AG10803 (cell line): ENCODE results near the gene CHCT1.
"Not testable (repeated sequence)": the region's sequence is repeated elsewhere in the genome, so short reads cannot be mapped to it uniquely, and the experiment has no call there.

Experiments used
- DNase-seq: peaks from one replicate; pipeline ENCODE4 v3.0.0; 2010; ENCODE audit warnings: low read depth
- H3K4me3 ChIP-seq: 2 replicates; pipeline ENCODE4 v1.5.1; 2011; ENCODE audit warnings: mild to moderate bottlenecking, low read length, control low read depth
- TF ChIP-seq, protein P1 (sequence below): conservative IDR thresholded peaks from 2 replicates; pipeline ENCODE4 v1.5.1; 2011; ENCODE audit warnings: mild to moderate bottlenecking, low read length, control low read depth, inconsistent platforms

CHCT1 gene

DNA sequence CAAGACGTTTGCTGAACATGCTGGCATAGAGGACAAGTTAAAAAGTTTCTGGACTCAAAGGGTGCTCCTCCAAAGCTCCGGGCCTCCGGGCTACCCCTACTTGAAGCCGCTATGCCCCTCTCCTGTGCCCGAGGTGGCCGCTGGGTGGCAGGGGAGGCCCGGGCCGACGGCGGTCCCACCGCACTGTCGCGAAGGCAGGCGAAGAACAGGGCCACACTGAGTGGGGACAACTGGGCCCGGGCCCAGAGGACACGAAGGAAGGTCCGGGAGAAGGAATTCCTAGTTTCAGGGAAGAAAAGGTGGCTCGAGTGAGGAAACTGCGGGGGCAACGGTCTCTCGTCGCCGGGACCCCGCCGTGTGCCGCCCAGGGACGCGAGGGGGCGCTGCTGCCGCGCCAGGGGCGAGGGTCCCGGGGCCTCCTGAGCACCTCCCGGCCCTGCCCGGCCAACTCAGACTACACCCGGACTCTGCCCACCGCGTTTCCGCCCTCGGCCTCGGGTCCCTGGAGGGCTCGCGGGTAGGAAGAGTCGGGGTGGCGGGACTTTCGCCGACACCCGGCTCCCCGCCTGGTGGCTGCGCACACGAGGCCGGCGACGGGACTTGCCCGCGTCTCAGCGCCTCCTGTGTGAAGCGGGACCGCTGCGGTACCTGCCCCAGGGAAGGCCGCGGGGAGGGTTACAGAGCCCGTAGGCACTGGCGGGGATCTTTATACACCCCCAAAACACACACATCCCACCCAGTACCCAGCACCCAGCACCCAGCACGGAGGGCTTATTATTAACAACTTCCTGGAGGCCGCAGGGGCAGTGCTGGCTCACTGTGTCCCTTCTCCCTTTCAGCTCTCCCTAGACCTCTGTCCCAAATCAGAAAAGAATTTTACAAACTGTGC lies 772 bp upstream of the CHCT1 start:
- H3K4me3 ChIP-seq: peak overlapping the region; percentile 63
- DNase-seq: peak; percentile 59
- TF ChIP-seq, protein P1, sequence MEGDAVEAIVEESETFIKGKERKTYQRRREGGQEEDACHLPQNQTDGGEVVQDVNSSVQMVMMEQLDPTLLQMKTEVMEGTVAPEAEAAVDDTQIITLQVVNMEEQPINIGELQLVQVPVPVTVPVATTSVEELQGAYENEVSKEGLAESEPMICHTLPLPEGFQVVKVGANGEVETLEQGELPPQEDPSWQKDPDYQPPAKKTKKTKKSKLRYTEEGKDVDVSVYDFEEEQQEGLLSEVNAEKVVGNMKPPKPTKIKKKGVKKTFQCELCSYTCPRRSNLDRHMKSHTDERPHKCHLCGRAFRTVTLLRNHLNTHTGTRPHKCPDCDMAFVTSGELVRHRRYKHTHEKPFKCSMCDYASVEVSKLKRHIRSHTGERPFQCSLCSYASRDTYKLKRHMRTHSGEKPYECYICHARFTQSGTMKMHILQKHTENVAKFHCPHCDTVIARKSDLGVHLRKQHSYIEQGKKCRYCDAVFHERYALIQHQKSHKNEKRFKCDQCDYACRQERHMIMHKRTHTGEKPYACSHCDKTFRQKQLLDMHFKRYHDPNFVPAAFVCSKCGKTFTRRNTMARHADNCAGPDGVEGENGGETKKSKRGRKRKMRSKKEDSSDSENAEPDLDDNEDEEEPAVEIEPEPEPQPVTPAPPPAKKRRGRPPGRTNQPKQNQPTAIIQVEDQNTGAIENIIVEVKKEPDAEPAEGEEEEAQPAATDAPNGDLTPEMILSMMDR: peak; percentile 68

- TF ChIP-seq, protein P1: no peak
- H3K4me3 ChIP-seq: no peak overlapping the region
- no peak for DNase-seq
Observed at GRCh38 chr17:60423865-60424264, 1.6 kb downstream of the CHCT1 start.

GRCh38 chr17:60425626-60426025 lies 3.3 kb downstream of the CHCT1 start:
- TF ChIP-seq, protein P1: no peak
- no peak for DNase-seq
- H3K4me3 ChIP-seq: no peak overlapping the region

GRCh38 chr17:60426596-60426995 lies 4.3 kb downstream of the CHCT1 start:
- no peak overlapping the region for H3K4me3 ChIP-seq
- TF ChIP-seq, protein P1: no peak

GRCh38 chr17:60428491-60428890 lies 6.2 kb downstream of the CHCT1 start:
- not testable (repeated sequence) for H3K4me3 ChIP-seq, DNase-seq

More at GRCh38 chr17:60426596-60426995, 4.3 kb downstream of the CHCT1 start:
- no peak for DNase-seq

GRCh38 chr17:60430561-60430960 lies 8.3 kb downstream of the CHCT1 start:
- not testable (repeated sequence) for DNase-seq, H3K4me3 ChIP-seq

GRCh38 chr17:60433021-60433997 lies 11.0 kb downstream of the CHCT1 start:
- peak; percentile 17 for DNase-seq

GRCh38 chr17:60435244-60436167 lies 13.2 kb downstream of the CHCT1 start:
- TF ChIP-seq, protein P1: peak; percentile 98
- H3K4me3 ChIP-seq: peak overlapping the region; percentile 20
- DNase-seq: peak; percentile 92

More at GRCh38 chr17:60433021-60433997, 11.0 kb downstream of the CHCT1 start:
- H3K4me3 ChIP-seq: not testable (repeated sequence)
